Femur (tissue), 1 donor: ENCODE results near the gene PCP2.

ENCODE experiments used
- DNase-seq: peaks from one replicate; pipeline ENCODE4 v3.0.0-alpha.2; 2017

Gene PCP2

GRCh38 chr19:7633698-7634097 is at the start of gene PCP2:
PCP2 (minus strand) TSS chr19:7633719; CDS start chr19:7633457, 262 bp downstream.
- no peak for DNase-seq

GRCh38 chr19:7682175-7682855 is 48.8 kb upstream of the PCP2 start:
- DNase-seq = no peak

- DNase-seq = peak; percentile 84
These were observed 48.0 kb upstream of the PCP2 start for GRCh38 chr19:7681340-7682174.

- DNase-seq = peak; percentile 92
These were observed 47.3 kb upstream of the PCP2 start, which contains the start of gene TRAPPC5 for GRCh38 chr19:7680606-7681339. TRAPPC5 (plus strand) TSS chr19:7680833; CDS start chr19:7682254, 1,421 bp downstream.

- no peak for DNase-seq
These were observed 46.5 kb upstream of the PCP2 start for GRCh38 chr19:7679771-7680605.

GRCh38 chr19:7678971-7679751 is 45.6 kb upstream of the PCP2 start:
- no peak for DNase-seq

- no peak for DNase-seq
These were observed 44.3 kb upstream of the PCP2 start for GRCh38 chr19:7677669-7678311.

- no peak for DNase-seq
These were observed 43.3 kb upstream of the PCP2 start, which contains the start of gene MCEMP1 for GRCh38 chr19:7676854-7677253. MCEMP1 (plus strand) TSS chr19:7677090; CDS start chr19:7677121, 31 bp downstream.

GRCh38 chr19:7676376-7676775 is 42.9 kb upstream of the PCP2 start:
- DNase-seq = no peak

GRCh38 chr19:7674010-7675005 is 40.8 kb upstream of the PCP2 start:
- DNase-seq = peak; percentile 69

GRCh38 chr19:7672522-7672921 is 39.0 kb upstream of the PCP2 start:
- no peak for DNase-seq

GRCh38 chr19:7670790-7671189 is 37.3 kb upstream of the PCP2 start:
- no peak for DNase-seq

- peak; percentile 61 for DNase-seq
These were observed 36.7 kb upstream of the PCP2 start for GRCh38 chr19:7670150-7670783.

GRCh38 chr19:7669641-7670040 is 36.1 kb upstream of the PCP2 start:
- DNase-seq = no peak

- DNase-seq = no peak
These were observed 35.3 kb upstream of the PCP2 start, which contains the start of gene RETN for GRCh38 chr19:7668842-7669241. RETN (plus strand) TSS chr19:7669049; CDS start chr19:7669327, 278 bp downstream.

- peak; percentile 64 for DNase-seq
These were observed 31.6 kb upstream of the PCP2 start for GRCh38 chr19:7665076-7665475.

GRCh38 chr19:7663706-7664105 is 30.2 kb upstream of the PCP2 start:
- DNase-seq = no peak

GRCh38 chr19:7662657-7663056 is 29.1 kb upstream of the PCP2 start:
- DNase-seq = no peak
